Activated T-cell treated with anti-CD3 and anti-CD28 coated beads, Interleukin-2, amount 50 U/mL, for 1 hour (primary cell): ENCODE data around the gene MYEOV.

Source experiments
- DNase-seq: peaks from one replicate; pipeline ENCODE4 v3.0.0-alpha.2; 2020

Gene MYEOV

GRCh38 chr11:69293819-69294505 is at the start of gene MYEOV:
MYEOV (plus strand) TSS chr11:69294155; CDS start chr11:69295355, 1,200 bp downstream.
- peak; percentile 50 for DNase-seq

- no peak for DNase-seq
Measured at GRCh38 chr11:69244266-69244665, 49.7 kb upstream of the MYEOV start.

GRCh38 chr11:69245041-69245440 is 48.9 kb upstream of the MYEOV start:
- no peak for DNase-seq

GRCh38 chr11:69245491-69246345 is 48.2 kb upstream of the MYEOV start:
- DNase-seq: no peak

GRCh38 chr11:69249311-69250185 is 44.4 kb upstream of the MYEOV start:
- no peak for DNase-seq

GRCh38 chr11:69250186-69251056 is 43.5 kb upstream of the MYEOV start:
- no peak for DNase-seq

GRCh38 chr11:69251057-69251393 is 42.9 kb upstream of the MYEOV start:
- no peak for DNase-seq

GRCh38 chr11:69251639-69252489 is 42.1 kb upstream of the MYEOV start:
- DNase-seq: no peak

- no peak for DNase-seq
Measured at GRCh38 chr11:69252490-69252837, 41.5 kb upstream of the MYEOV start.

- no peak for DNase-seq
Measured at GRCh38 chr11:69253028-69253427, 40.9 kb upstream of the MYEOV start.

GRCh38 chr11:69257134-69257533 is 36.8 kb upstream of the MYEOV start:
- no peak for DNase-seq

- DNase-seq: no peak
Measured at GRCh38 chr11:69257838-69258658, 35.9 kb upstream of the MYEOV start.

- no peak for DNase-seq
Measured at GRCh38 chr11:69259096-69259495, 34.9 kb upstream of the MYEOV start.

- no peak for DNase-seq
Measured at GRCh38 chr11:69260622-69261021, 33.3 kb upstream of the MYEOV start.

GRCh38 chr11:69261116-69261515 is 32.8 kb upstream of the MYEOV start:
- no peak for DNase-seq

GRCh38 chr11:69262918-69263735 is 30.8 kb upstream of the MYEOV start:
- DNase-seq: no peak

GRCh38 chr11:69263736-69264052 is 30.3 kb upstream of the MYEOV start:
- no peak for DNase-seq

- DNase-seq: no peak
Measured at GRCh38 chr11:69264486-69264885, 29.5 kb upstream of the MYEOV start.

GRCh38 chr11:69265210-69265609 is 28.7 kb upstream of the MYEOV start:
- no peak for DNase-seq
